Sciatic nerve (tissue), 2 donors: ENCODE data around the gene RFESD. TPM values are rescaled to one million over a fixed set of nuclear protein-coding genes. Genes with fewer than 3 reads are reported as not detected.
"Not testable (repeated sequence)": the region's sequence is repeated elsewhere in the genome, so short reads cannot be mapped to it uniquely, and the experiment has no call there.

Experiments
- ATAC-seq: fragments of 200-7000 bp; cut with Tn5 transposase; one replicate; pipeline ENCODE4 v1.9.1; 2020; ENCODE audit warnings: mild to moderate bottlenecking, moderate library complexity
- DNase-seq: peaks from one replicate; pipeline ENCODE4 v3.0.0-alpha.2; 2020; ENCODE audit warnings: low spot score
- intact Hi-C: fragments of 100-400 bp; cut with DNase I; formaldehyde crosslinking; loops from one replicate; pipeline ENCODE4 v1.14.2; 2022
- total RNA-seq: library from RNA; stranded (reverse); fragmentation: NEBNext Ultra II Directional; extraction: Animal tissue kit (Norgen Biotek cat#: 25700); gene quantifications from one replicate; pipeline ENCODE4 v1.2.1, GENCODE V29; 2021
- donor health status: DM: no; HTN: no; CAD: no.
- donor health status: DM: no; HTN: no; CAD: no.

RFESD gene
- total RNA-seq, 1 donor from 2014 or later = 3.9 TPM

DNA sequence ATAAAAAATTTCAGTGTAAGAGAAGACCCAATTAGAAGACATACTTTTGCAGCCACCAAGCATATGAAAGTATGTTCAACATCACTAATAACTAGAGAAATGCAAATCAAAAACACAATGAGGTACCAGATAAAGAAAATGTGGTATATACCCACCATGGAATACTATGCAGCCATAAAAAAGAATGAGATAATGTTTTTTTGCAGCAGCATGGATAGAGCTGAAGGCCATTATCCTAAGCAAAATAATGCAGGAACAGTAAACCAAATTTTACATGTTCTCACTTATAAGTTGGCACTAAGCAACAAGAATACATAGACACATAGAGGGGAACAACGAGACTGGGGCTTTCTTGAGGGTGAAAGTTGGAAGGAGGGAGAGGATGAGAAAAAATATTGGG is 43.1 kb downstream of the RFESD start:
- ATAC-seq (no peak), DNase-seq (no peak)
- intact Hi-C loops = no loop called here

DNA sequence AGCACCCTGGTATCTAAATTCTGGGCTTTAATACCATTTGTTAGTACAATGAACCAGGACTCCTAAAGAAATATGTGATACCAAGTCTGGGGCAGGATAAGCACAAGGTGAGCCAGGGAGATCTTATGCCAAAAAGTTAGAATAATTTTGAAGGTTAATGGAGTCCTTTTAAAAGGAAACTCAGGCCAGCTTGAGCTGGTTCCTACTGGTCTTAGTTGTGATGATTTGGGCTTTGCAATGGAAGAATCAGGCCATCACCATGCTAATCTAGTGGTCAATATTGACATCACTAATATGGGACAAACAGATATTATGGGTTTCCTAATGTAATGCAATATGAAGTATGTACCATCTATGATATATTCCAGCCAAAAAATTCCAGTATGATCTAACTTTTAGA is 43.8 kb downstream of the RFESD start:
- intact Hi-C loops = no loop called here

DNA sequence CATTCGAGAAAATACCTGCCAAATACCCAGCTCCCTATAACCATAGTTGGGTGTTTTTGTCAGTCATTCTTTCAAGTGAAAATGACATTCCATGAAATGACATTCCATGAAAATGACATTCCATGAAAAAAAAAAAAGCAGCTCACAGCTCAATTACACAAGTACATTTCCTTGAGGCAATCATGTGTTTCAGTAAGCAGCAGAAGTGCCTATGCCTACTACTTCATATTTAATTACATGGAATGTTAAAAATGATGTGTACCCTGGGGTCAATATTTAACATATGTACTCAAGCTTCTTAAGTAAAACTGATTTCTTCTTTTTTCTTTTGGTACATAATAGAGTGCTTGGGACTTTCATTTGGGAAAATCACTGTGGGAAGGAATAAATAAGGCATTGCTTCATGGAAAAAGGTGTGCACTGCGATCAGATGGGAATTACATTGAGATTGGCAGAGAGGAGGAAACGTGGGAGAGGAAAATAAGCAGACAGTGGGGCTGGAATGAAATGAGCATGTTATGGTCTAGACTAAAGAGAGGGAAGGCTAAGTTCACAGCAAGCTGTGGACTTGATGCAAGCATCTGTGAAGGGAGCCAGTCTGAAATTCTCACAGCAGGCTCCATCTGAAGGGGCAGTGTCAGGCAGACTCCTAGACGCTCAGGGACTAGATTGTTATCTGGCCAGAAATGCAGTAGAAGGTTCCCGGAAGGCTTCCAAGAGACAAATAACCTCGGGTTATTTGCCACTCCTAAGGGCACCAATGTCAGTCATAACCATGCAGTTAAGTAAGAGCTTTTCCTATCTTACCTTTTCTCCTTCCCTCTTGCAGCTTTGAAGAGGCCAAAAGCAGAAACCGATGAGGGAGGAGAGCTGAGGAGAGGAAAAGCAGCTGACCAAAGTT is 51.5 kb downstream of the RFESD start:
- ATAC-seq (no peak), DNase-seq (no peak)
- intact Hi-C loops = no loop called here

More for the DNA sequence above, 43.8 kb downstream of the RFESD start:
- DNase-seq = no peak
- ATAC-seq = no peak

DNA sequence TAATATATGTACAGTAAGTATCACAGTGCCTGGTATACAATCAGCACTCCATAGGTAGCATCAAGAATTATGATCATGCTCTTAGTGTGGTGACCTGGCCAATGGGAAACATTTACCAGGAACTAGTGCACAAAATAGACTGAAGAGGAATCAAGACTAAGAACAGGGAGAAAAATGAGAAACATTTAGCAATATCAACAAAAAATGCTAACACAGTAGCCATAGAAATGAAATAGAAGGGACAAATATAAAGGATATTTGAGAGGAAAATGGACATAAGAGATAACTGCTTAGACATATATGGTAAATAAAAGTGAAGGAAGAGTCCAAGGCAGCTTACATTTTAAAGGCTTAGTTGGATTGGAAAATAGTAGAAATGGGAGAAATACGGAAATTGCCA is 52.8 kb downstream of the RFESD start:
- DNase-seq (no peak), ATAC-seq (no peak)
- intact Hi-C loops = no loop called here

DNA sequence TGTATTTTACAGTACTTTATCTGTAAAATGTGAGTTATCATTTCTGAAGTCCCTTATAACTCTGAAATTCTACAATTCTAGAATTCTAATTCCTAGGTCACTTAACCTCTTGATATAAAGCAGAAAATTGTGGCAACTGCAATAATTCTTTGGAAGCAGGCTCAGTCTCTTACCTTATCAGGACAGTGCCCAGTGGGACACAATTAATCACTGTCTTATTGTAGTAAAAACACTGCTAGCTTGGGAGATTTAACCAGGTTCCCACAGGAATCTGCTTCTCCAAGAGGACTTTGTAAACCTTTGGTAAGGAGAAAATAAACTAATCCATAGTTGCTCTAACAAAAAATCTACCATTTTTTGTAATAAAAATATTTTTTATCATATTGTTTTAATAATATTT is 54.5 kb downstream of the RFESD start:
- intact Hi-C loops = no loop called here
- no peak for ATAC-seq
- DNase-seq = no peak

DNA sequence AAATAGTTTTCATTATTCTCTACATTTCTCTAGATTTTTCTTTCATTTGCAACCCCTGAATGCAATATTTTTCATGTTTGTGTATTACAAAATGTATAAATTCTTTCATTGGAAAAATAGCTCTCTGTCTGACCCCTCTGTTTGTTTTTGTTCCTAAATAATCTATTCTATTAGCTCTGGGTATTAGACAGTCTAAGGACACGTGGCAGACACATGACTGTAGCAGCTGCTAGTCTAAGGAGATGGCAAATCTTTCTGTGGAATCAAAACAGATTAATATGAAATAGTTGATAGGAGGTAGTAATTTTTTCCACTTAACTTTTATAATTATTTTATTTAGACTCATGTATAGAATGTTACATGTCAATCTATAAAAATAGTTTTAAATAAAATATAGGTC is 57.6 kb downstream of the RFESD start:
- no peak for DNase-seq
- intact Hi-C loops = no loop called here
- ATAC-seq = no peak

DNA sequence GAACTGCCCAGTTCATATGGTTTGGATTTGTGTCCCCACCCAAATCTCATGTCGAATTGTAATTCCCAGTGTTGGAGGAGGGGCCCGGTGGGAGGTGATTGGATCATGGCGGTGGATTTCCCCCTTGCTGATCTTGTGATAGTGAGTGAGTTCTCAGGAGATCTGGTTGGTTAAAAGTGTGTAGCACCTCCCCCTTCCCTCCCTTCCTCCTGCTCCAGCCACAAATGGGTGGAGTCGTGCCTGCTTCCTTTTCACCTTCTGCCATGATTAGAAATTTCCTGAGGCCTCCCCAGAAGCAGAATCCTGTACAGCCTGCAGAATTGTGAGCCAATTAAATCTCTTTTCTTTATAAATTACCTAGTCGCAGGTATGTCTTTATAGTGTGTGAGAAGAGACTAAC is 59.6 kb downstream of the RFESD start:
- DNase-seq, ATAC-seq, intact Hi-C loops: not testable (repeated sequence)

DNA sequence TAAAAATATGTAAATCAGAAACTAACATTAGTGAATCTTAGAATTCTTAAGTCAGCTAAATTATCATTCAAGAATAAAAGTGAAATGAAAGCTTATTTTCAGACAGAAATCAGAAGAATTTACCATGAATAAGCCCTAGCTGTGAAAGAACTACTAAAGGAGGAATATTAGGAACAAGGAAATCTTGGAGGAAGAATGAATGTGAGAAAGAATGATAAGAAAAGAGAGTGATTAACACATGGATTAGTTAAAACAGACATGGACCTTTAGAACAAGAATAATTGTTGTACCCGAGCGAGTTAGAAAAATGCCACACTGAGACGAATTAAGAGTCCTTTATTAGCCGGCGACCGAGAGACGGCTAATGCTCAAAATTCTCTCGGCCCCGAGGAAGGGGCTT is 60.5 kb downstream of the RFESD start:
- intact Hi-C loops = no loop called here
- no peak for DNase-seq

More for the DNA sequence above, 60.5 kb downstream of the RFESD start:
- no peak for ATAC-seq

Other genes starting within 250 kb of the RFESD start
- gene SKIC3, start 91.8 kb upstream of the RFESD start, total RNA-seq = 99.9 TPM
- gene ARSK, start 91.7 kb upstream of the RFESD start, total RNA-seq = 6.9 TPM
- gene GPR150, start 26.7 kb upstream of the RFESD start, total RNA-seq = 0.49 TPM
- gene SPATA9, start 36.2 kb downstream of the RFESD start, total RNA-seq = 1.6 TPM
- 192 TPM for gene RHOBTB3, start 84.6 kb downstream of the RFESD start, total RNA-seq
- 22.2 TPM for gene GLRX, start 175.9 kb downstream of the RFESD start, total RNA-seq